Kasumi-1 (cell line): ENCODE results near the gene PAFAH1B1.
A peak's percentile ranks its signal among the peaks of the same experiment; 100 is the strongest.
"Not testable (repeated sequence)": the region's sequence is repeated elsewhere in the genome, so short reads cannot be mapped to it uniquely, and the experiment has no call there.

Source experiments
- DNase-seq, 2 experiments: peaks; one replicate each; lab custom pipeline; 2025; lab: John Stamatoyannopoulos, UW

Gene PAFAH1B1

GRCh38 chr17:2594722-2595599, 1.5 kb downstream of the PAFAH1B1 start:
- no peak for DNase-seq

DNA sequence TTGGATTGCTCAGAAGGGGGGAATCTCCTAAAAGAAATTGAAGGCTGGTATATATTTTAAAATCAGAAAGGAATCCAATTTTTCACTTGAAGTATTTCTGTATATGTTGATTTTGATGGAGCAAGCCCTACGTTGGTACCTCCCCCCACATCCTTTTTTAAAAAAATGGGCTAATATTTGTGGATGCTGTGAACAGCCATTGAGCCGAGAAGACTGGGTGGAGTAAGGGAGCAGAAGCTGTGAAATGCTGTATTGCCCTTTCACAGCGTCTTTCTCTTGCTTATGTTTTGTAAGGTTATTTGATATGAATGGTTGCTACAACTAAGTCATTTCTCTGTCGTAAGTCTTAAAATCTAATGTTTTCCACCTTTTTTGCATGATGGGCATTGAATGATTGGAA, 2.3 kb downstream of the PAFAH1B1 start:
- no peak for DNase-seq

DNA sequence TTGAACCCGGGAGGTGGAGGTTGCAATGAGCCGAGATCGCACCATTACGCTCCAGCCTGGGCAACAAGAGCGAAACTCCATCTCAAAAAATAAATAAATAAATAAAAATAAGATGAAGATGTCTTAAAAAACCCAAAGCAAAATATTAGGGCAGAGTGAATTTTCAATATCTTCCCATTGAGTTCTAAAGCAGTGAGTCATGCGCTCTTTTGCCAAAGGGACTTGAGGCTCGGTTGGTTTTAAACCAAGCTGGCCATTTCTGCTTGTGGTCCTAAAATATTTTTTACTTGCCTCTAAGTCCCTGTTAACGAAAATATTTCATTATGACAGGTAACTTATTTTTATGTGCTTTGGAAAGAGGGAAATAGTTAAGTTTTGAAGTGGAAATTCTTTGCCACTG, 4.7 kb downstream of the PAFAH1B1 start:
- DNase-seq, result no peak

GRCh38 chr17:2602597-2603017, 9.2 kb downstream of the PAFAH1B1 start:
- DNase-seq, result no peak

DNA sequence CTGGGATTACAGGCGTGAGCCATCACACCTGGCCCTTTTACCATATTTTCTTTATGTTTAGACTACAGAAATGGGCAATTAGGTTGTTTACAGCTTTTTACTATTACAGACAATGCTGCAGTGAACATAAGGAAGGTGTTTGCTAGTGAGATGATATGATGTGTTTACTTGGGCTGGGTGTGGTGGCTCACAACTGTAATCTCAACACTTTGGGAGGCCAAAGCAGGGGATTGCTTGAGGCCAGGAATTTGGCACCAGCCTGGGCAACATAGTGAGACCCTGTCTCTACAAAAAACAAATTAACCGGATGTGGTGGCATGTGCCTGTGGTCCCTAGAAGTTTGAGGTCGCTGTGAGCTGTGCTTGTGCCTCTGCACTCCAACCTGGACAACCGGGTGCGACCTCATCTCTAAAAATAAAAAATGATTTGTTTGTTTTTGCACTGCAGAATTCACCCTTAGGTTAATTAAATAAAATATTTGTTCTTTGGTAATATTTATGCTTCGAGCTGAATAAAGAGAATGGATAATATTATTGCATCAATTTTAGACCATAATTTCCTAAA, 15.0 kb downstream of the PAFAH1B1 start:
- DNase-seq, result no peak

- no peak for DNase-seq
Measured at GRCh38 chr17:2609091-2609490, 15.6 kb downstream of the PAFAH1B1 start.

- no peak for DNase-seq
Measured at GRCh38 chr17:2610195-2611175, 17.0 kb downstream of the PAFAH1B1 start.

- DNase-seq, result no peak
Measured at GRCh38 chr17:2611627-2612026, 18.2 kb downstream of the PAFAH1B1 start.

GRCh38 chr17:2612630-2613029, 19.2 kb downstream of the PAFAH1B1 start:
- no peak for DNase-seq

- DNase-seq, result no peak
Measured at GRCh38 chr17:2613089-2613808, 19.8 kb downstream of the PAFAH1B1 start.

GRCh38 chr17:2615882-2616281, 22.4 kb downstream of the PAFAH1B1 start:
- no peak for DNase-seq

- DNase-seq, result no peak
Measured at GRCh38 chr17:2621241-2621640, 27.8 kb downstream of the PAFAH1B1 start.

DNA sequence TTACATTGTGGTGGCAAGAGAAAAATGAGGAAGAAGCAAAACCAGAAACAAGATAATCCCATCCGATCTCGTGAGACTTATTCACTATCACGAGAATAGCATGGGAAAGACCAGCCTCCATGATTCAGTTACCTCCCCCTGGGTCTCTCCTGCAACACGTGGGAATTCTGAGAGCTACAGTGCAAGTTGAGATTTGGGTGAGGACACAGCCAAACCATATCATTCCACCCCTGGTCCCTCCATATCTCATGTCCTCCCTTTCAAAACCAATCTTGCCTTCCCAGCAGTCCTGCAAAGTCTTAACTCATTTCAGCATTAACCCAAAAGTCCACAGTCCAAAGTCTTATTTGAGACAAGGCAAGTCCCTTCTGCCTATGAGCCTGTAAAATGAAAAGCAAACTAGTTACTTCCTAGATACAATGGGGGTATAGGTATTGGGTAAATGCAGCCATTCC, 28.5 kb downstream of the PAFAH1B1 start:
- DNase-seq, result not testable (repeated sequence)

DNA sequence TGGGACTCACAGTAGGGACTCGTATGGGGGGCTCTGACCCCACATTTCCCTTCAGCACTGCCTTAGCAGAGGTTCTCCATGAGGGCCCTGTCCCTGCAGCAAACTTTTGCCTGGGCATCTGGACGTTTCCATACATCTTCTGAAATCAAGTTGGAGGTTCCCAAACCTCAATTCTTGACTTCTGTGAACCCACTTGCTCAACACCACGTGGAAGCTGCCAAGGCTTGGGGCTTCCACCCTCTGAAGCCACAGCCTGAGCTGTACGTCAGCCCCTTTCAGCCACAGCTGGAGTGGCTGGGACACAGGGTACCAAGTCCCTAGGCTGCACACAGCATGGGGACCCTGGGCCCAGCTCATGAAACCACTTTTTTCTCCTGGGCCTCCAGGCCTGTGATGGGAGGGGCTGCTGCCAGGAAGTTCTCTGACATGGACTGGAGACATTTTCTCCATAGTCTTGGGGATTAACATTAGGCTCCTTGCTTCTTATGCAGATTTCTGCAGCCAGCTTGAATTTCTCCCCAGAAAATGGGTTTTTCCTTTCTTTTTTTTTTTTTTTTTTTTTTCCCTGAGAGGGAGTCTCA, 29.4 kb downstream of the PAFAH1B1 start:
- DNase-seq, result not testable (repeated sequence)

- DNase-seq, result peak; percentile 41 to 46
Measured at GRCh38 chr17:2624292-2624731, 30.9 kb downstream of the PAFAH1B1 start.

DNA sequence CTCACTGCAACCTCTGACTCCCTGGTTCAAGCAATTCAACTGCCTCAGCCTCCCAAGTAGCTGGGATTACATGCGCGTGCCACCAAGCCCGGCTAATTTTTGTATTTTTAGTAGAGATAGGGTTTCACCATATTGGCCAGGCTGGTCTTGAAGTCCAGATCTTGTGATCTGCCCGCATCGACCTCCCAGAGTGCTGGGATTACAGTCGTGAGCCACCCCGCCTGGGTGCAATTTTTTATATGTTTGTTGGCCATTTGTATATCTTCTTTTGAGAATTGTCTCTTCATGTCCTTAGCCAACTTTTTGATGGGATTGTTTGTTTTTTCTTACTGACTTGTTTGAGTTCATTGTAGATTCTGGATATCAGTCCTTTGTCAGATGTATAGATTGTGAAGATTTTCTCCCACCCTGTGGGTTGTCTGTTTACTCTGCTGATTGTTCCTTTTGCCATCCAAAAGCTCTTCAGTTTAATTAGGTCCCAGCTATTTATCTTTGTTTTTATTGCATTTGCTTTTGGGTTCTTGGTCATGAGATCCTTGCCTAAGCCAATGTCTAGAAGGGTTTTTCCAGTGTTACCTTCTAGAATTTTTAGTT, 33.3 kb downstream of the PAFAH1B1 start:
- not testable (repeated sequence) for DNase-seq

GRCh38 chr17:2628922-2629321, 35.5 kb downstream of the PAFAH1B1 start:
- DNase-seq, result not testable (repeated sequence)

DNA sequence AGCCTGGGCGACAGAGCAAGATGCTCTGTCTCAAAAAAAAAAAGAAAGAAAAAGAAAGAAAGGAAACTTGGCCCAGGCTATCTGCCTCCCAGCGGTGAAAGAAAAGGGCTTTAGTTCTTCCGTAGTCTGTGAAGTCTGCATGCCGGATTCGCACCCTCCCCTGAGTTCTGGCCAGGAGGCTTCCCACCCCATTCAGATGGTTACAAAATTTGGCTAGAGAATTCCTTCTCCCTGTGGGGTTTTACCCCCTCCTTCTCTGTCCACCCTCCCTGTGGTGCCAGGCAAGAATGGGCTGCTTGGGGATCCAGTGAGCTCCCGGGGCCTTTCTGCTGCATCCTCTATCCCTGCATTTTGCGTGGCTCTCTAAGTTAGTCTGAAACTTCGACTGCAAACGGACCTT, 37.8 kb downstream of the PAFAH1B1 start:
- no peak for DNase-seq

DNA sequence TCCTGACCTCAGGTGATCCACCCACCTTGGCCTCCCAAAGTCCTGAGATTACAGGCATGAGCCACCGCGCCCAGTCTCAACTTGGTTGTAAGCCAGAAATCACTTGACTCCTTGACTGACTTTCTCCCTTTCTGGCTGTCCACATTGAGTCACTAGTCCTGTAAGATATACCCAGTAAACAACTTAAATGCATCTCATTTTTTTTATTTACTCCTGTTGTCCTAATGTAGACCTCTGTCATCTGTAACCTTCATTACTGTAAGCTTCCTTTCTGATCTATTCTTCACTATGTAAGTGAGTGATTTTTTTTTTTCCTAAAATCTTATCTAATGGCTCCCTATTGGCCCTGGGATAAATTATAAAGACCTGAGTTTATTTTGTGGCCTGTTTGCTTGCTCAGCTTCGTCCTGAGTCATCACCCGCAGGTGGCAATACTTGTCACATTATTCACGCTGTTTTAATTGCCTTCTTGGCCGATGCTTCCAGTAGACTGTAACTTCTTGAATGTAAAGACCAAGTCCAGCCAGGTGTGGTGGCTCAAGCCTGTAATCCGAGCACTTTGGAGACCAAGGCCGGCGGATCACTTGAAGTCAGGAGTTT, 41.0 kb downstream of the PAFAH1B1 start:
- DNase-seq, result no peak

GRCh38 chr17:2635241-2635640, 41.8 kb downstream of the PAFAH1B1 start:
- DNase-seq, result no peak
